Caco-2 (cell line): ENCODE results near the gene ARMC5. TPM values are rescaled to one million over a fixed set of nuclear protein-coding genes. Genes with fewer than 3 reads are reported as not detected.

ENCODE experiments used
- BruUV-seq: library from RNA; stranded (reverse); fragments of 400-500 nt; replicated peaks from 2 replicates; lab custom pipeline; 2021; lab: Mats Ljungman, UMichigan
- CTCF ChIA-PET: fragments of 300-600 bp; sonication (Branson Sonifier 250); formaldehyde crosslinking; loops from one replicate; lab custom pipeline; 2022; ENCODE audit warnings: antibody characterized with exemption; lab: Charles Lee
- POLR2A ChIA-PET: fragments of 300-600 bp; sonication (Branson Sonifier 250); formaldehyde crosslinking; loops from one replicate; lab custom pipeline; 2022; ENCODE audit warnings: antibody characterized with exemption; lab: Charles Lee
- DNase-seq, 2 experiments: peaks; one replicate each; pipeline versions ENCODE4 v3.0.0 to v3.0.0-alpha.2; 2020 to 2022
- H3K27me3 ChIP-seq: replicated peaks from 2 replicates; pipeline ENCODE4 v1.6.0; 2011; ENCODE audit warnings: low read length; ENCODE audit not compliant: control insufficient read depth, insufficient read depth
- H3K36me3 ChIP-seq: 2 replicates; pipeline ENCODE4 v1.5.1; 2011; ENCODE audit warnings: low read length; ENCODE audit not compliant: control insufficient read depth, insufficient read depth
- H3K4me1 ChIP-seq: fragments of 250-450 bp; sonication (Bioruptor Pico); 2 replicates; pipeline ENCODE4 v1.5.1; 2020; ENCODE audit warnings: mild to moderate bottlenecking
- H3K4me3 ChIP-seq: 2 replicates; pipeline ENCODE4 v1.5.1; 2011; ENCODE audit warnings: low read depth, mild to moderate bottlenecking, control low read depth, low read length
- H3K9me3 ChIP-seq: fragments of 250-450 bp; sonication (Bioruptor Pico); 2 replicates; pipeline ENCODE4 v1.5.1; 2020; ENCODE audit warnings: mild to moderate bottlenecking, moderate library complexity
- H3K27ac Mint-ChIP-seq: one replicate; pipeline ENCODE4 v1.8.0; 2022; ENCODE audit warnings: mixed read lengths; ENCODE audit not compliant: unreplicated experiment
- H3K27me3 Mint-ChIP-seq: one replicate; pipeline ENCODE4 v1.8.0; 2022; ENCODE audit warnings: mixed read lengths; ENCODE audit not compliant: insufficient read depth, unreplicated experiment
- H3K36me3 Mint-ChIP-seq: one replicate; pipeline ENCODE4 v1.8.0; 2022; ENCODE audit warnings: mild to moderate bottlenecking, mixed read lengths; ENCODE audit not compliant: insufficient read depth, unreplicated experiment
- H3K4me1 Mint-ChIP-seq: one replicate; pipeline ENCODE4 v1.8.0; 2022; ENCODE audit warnings: low read depth, mixed read lengths; ENCODE audit not compliant: unreplicated experiment
- H3K4me3 Mint-ChIP-seq: one replicate; pipeline ENCODE4 v1.8.0; 2022; ENCODE audit warnings: mild to moderate bottlenecking, moderate library complexity, mixed read lengths; ENCODE audit not compliant: unreplicated experiment
- H3K9me3 Mint-ChIP-seq: one replicate; pipeline ENCODE4 v1.8.0; 2022; ENCODE audit warnings: mixed read lengths; ENCODE audit not compliant: unreplicated experiment
- CTCF ChIP-seq, 2 experiments: fragments of 200-600 bp in 1 of 2; IDR thresholded peaks; 1 replicate in 1 of 2; 2 replicates in 1 of 2; pipeline versions ENCODE4 v1.5.1 to v1.8.0; 2011 to 2022; ENCODE audit warnings: antibody characterized with exemption in 1 of 2, control low read depth in 1 of 2, inconsistent platforms in 1 of 2, low read depth in 1 of 2, low read length in 1 of 2, mild to moderate bottlenecking in 1 of 2, moderate library complexity in 1 of 2; ENCODE audit not compliant: insufficient read depth in 1 of 2, severe bottlenecking in 1 of 2, unreplicated experiment in 1 of 2
- intact Hi-C: fragments of 100-400 bp; cut with micrococcal nuclease; formaldehyde crosslinking; loops from one replicate; pipeline ENCODE4 v1.10.0; 2022; ENCODE audit not compliant: unreplicated experiment
- total RNA-seq: library from RNA; stranded (reverse); gene quantifications from 2 replicates; pipeline ENCODE4 v1.2.3, GENCODE V29; 2022

ARMC5 gene
- total RNA-seq, 1 experiment from 2014 or later, result 10.2 TPM

- Histone ChIP-seq H3K27me3 (no peaks in the 10 kb centered on the region), H3K4me3 (no peak overlapping the region), H3K9me3 (no peaks in the 10 kb centered on the region), H3K36me3 (peaks cover 1% of the 10 kb centered on the region; the same call in 1 of the 2 replicates), H3K4me1 (peaks cover 6% of the 10 kb centered on the region; the same call in 1 of the 2 replicates)
- H3K27ac Mint-ChIP-seq, result no peak overlapping the region
- peaks cover 32% of the 10 kb centered on the region for H3K36me3 Mint-ChIP-seq
- DNase-seq, result no peak
- ChIA-PET CTCF (no interaction called here), POLR2A (interaction anchor here (0.6 to 1.2 kb wide), 2 partner anchors 13 to 662 kb away, joined by 3 to 5 read pairs; no protein-coding TSS in a partner anchor)
- peaks cover 6% of the 10 kb centered on the region for H3K4me1 Mint-ChIP-seq
- intact Hi-C loops, result no loop called here
- H3K9me3 Mint-ChIP-seq, result no peaks in the 10 kb centered on the region
- no peak for TF ChIP-seq CTCF (IDR thresholded peaks at IDR 0.05; ENCODE audit: insufficient read depth in 1 of 2, low read depth in 1 of 2, low read length in 1 of 2, severe bottlenecking in 1 of 2, unreplicated experiment in 1 of 2)
- H3K4me3 Mint-ChIP-seq, result no peak overlapping the region
- H3K27me3 Mint-ChIP-seq, result no peaks in the 10 kb centered on the region
- no TSS peak for BruUV-seq
Observed at GRCh38 chr16:31464348-31464769, 5.1 kb downstream of the ARMC5 start.

GRCh38 chr16:31464781-31465260, 5.5 kb downstream of the ARMC5 start:
- H3K9me3 Mint-ChIP-seq, result no peaks in the 10 kb centered on the region
- no peaks in the 10 kb centered on the region for H3K27me3 ChIP-seq
- no peak overlapping the region for H3K4me3 Mint-ChIP-seq
- H3K27me3 Mint-ChIP-seq, result no peaks in the 10 kb centered on the region
- DNase-seq, result no peak
- no peak for TF ChIP-seq CTCF (IDR thresholded peaks at IDR 0.05; ENCODE audit: insufficient read depth in 1 of 2, low read depth in 1 of 2, low read length in 1 of 2, severe bottlenecking in 1 of 2, unreplicated experiment in 1 of 2)
- H3K36me3 Mint-ChIP-seq, result peaks cover 32% of the 10 kb centered on the region
- peaks cover 1% of the 10 kb centered on the region; the same call in 1 of the 2 replicates for H3K36me3 ChIP-seq
- ChIA-PET POLR2A (no interaction called here), CTCF (no interaction called here)
- intact Hi-C loops, result no loop called here
- no TSS peak for BruUV-seq
- no peak overlapping the region for H3K4me3 ChIP-seq
- H3K4me1 Mint-ChIP-seq, result peaks cover 6% of the 10 kb centered on the region
- H3K9me3 ChIP-seq, result no peaks in the 10 kb centered on the region
- peaks cover 6% of the 10 kb centered on the region; the same call in 1 of the 2 replicates for H3K4me1 ChIP-seq
- H3K27ac Mint-ChIP-seq, result no peak overlapping the region

- Mint-ChIP-seq H3K36me3 (peaks cover 32% of the 10 kb centered on the region), H3K4me3 (no peak overlapping the region), H3K4me1 (no peaks in the 10 kb centered on the region), H3K27ac (no peak overlapping the region), H3K27me3 (no peaks in the 10 kb centered on the region), H3K9me3 (no peaks in the 10 kb centered on the region)
- BruUV-seq, result no TSS peak
- CTCF ChIA-PET, result no interaction called here
- H3K9me3 ChIP-seq, result no peaks in the 10 kb centered on the region
- POLR2A ChIA-PET, result no interaction called here
- no peak for TF ChIP-seq CTCF (IDR thresholded peaks at IDR 0.05; ENCODE audit: insufficient read depth in 1 of 2, low read depth in 1 of 2, low read length in 1 of 2, severe bottlenecking in 1 of 2, unreplicated experiment in 1 of 2)
- no peak for DNase-seq
- intact Hi-C loops, result no loop called here
- H3K27me3 ChIP-seq, result no peaks in the 10 kb centered on the region
- H3K4me3 ChIP-seq, result no peak overlapping the region
- no peaks in the 10 kb centered on the region for H3K4me1 ChIP-seq
- H3K36me3 ChIP-seq, result peaks cover 1% of the 10 kb centered on the region; the same call in 1 of the 2 replicates
Observed at GRCh38 chr16:31465788-31466370, 6.6 kb downstream of the ARMC5 start.
